Skin of body (tissue), 2 donors: ENCODE results near the gene CASZ1. TPM values are rescaled to one million over a fixed set of nuclear protein-coding genes. Genes with fewer than 3 reads are reported as not detected.

Experiments
- DNase-seq: peaks from one replicate; lab custom pipeline; 2025; lab: John Stamatoyannopoulos, UW
- total RNA-seq: library from RNA; depleted of rRNA; stranded (reverse); fragments of >200 nt; gene quantifications from one replicate; pipeline ENCODE4 v1.2.3, GENCODE V29; 2014

The CASZ1 gene
- total RNA-seq, 1 donor from 2014 or later = 34.0 TPM

GRCh38 chr1:10610901-10611600 is 185.4 kb downstream of the CASZ1 start:
- no peak for DNase-seq

GRCh38 chr1:10608690-10609089 is 187.8 kb downstream of the CASZ1 start:
- no peak for DNase-seq

- DNase-seq = no peak
Measured at GRCh38 chr1:10607228-10607627, 189.2 kb downstream of the CASZ1 start.

DNA sequence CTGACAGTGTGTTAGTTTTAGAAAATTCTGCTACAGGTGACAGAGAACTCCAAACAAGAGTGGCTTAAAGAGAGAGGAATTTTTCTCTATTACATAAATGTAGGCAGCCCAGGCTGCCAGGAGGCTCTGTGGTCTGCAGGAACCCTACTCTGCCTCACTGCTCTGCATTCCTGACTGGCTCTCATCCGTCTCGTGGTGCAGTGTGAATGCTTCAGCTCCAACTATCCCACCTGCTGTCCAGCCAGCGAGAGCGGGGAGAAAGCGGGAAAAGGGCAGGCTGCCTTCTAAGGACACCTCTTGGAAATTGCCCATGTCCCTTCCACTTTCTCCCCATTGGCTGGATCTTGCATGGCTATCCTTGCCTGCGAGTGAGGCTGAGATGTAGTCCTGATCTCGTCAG is 190.4 kb downstream of the CASZ1 start:
- DNase-seq = no peak

DNA sequence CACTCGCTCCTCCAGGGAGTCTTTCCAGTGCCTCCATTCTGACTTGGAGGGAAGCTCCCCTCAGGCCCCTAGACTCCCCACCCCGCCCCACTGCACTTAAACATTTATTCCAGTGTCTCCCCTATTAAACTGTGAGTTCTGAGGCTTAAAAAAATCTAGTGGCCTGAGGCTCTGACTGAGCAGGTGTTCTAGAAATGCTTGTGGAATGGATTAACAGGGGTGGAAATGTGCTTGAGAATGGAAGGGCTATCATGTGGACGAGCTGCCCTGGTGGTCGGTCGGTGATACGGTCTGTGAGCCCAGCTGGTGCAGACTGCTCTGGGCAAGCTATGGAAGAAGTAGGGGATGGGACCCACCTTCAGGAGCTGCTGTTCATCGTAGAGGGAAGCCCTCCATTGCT is 191.5 kb downstream of the CASZ1 start:
- no peak for DNase-seq

GRCh38 chr1:10602936-10603335 is 193.5 kb downstream of the CASZ1 start:
- DNase-seq = no peak

- DNase-seq = no peak
Measured at GRCh38 chr1:10601342-10602070, 194.9 kb downstream of the CASZ1 start.

GRCh38 chr1:10599194-10599861 is 197.1 kb downstream of the CASZ1 start:
- DNase-seq = no peak

DNA sequence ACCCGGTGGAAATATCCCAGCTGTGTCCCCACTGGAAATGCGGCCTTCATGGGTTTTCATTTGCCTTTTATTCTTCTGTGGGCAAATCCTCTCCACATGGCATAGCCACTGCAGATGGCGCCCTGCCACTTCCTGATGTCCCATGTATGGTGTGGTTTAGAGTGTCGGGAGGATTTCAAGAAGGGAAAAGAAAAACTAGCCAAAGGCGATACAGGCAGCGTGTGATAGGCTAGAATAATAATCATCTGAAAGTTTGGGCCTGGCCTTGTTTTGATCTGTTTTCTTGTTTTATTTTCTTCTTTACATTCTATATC is 198.1 kb downstream of the CASZ1 start:
- DNase-seq = no peak

DNA sequence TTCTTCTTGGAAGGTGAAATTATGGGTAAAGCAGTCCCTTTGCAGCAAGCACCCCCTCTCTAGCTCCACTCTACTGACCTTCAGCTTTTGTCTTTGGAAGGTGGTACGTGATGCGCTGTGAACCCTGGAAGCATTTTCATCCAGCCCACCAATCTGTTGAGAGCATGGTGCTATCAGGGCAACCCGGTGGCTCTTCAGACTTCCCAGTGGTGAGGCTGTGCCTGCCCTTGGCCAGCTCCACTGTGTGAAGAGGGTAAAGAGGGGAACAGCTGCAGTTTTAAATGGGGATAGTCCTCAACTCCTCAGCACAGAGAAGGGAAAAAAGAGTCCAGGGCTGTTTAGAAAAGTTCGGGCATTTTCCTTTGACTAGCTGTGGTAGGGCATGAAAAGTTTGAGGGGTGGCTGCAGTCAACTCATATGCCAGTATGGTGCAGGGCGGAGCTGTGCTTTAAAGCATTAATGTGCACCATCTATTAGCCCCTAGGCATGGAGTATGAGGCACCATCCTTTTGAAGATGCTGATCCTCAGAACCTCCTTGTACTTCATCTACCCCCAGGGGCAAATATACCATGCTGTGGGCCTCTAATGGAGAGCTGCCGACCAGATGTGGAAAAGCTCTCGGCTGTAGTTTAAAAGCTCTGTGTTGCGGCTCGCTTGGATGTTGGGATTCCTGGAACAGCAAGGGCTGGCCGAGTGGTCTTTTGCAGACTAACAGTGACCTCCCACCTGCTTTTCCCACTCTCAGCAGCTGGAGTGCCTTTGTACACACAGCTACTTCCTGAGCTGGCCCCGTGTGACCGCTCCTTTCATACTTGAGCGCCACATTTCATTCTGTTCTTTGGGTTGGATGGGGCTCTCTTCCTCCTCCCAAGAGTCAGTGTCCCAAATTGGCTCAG is 198.7 kb downstream of the CASZ1 start:
- peak; percentile 23 for DNase-seq

- DNase-seq = no peak
Measured at GRCh38 chr1:10596780-10597179, 199.7 kb downstream of the CASZ1 start.

GRCh38 chr1:10594595-10595223 is 201.7 kb downstream of the CASZ1 start:
- DNase-seq = no peak

DNA sequence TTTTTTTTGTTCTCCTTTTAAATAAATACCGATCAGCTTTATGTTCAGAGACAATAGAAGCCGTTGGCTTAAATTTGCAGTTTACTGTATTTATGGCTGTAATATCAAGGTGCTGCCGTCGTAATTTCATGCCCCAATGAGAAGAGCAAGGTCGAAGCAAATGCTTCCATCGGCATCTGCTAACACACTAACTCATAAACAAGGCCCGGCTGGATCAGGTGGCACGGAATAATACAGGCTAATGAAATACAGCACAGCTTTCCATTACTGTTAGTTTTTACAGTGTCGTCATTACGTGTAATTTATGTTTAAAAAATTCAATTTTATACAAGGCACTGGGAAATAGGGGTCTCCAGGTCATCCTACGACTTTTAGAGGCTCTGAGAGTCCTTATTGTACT is 202.7 kb downstream of the CASZ1 start:
- DNase-seq = no peak

GRCh38 chr1:10592373-10592772 is 204.1 kb downstream of the CASZ1 start:
- DNase-seq = no peak

- no peak for DNase-seq
Measured at GRCh38 chr1:10591010-10591409, 205.4 kb downstream of the CASZ1 start.

DNA sequence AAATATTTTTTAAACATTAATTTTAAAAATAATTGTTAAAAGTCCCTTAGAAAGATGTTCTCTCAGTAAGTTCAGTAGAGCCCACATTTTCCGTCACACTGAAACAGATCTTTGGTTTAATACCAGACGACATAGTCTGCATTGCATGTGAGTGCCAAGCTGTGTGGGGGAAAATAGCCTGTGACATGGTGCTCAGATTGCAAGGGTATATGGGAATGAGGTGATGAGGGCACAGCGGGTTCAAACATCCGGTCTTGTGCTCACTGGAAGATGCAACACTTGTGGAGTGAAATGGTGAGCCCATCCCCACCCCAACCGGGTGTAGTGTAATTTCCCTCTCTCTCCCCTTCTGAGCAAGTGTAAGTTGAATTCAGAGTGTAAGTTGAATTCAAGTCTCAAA is 207.4 kb downstream of the CASZ1 start:
- DNase-seq = no peak

DNA sequence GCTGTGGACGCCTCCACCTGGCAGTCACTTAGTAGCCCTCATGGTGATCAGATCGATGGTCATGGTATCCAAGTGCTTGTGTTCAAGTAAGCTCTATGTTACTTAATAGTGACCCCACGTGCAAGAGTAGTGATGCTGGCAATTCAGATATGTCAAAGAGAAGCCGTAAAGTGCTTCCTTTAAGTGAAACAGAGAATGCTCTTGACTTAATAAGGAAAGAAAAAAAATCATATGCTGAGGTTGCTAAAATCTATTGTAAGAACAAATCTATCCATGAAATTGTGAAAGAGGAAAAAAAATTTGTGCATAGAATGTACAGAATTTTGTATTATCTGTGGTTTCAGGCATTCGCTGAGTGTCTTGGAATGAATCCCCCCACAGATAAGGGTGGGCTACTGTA is 207.8 kb downstream of the CASZ1 start:
- no peak for DNase-seq
